GM12878 (cell line): ENCODE measurements around the gene ZNF792. TPM values are rescaled to one million over a fixed set of nuclear protein-coding genes. Genes with fewer than 3 reads are reported as not detected.

Experiments
- ATAC-seq: fragments of 200-7000 bp; cut with Tn5 transposase; 3 replicates; pipeline ENCODE4 v1.9.1; 2020; ENCODE audit warnings: mild to moderate bottlenecking, moderate library complexity
- BruUV-seq: library from RNA; stranded (reverse); fragments of 400-500 nt; replicated peaks from 2 replicates; lab custom pipeline; 2021; lab: Mats Ljungman, UMichigan
- CTCF ChIA-PET: fragments of 300-600 bp; sonication (Branson Sonifier 250); formaldehyde crosslinking; extraction: SDS; loops from one replicate; lab custom pipeline; 2021; ENCODE audit warnings: inconsistent platforms; lab: Yijun Ruan, JAX
- POLR2A ChIA-PET: fragments of 350-600 bp; formaldehyde crosslinking; extraction: SDS; loops from one replicate; lab custom pipeline; 2021; ENCODE audit warnings: inconsistent platforms; lab: Charles Lee
- RAD21 ChIA-PET: fragments of 300-600 bp; sonication (Branson Sonifier 250); formaldehyde crosslinking; loops from one replicate; lab custom pipeline; 2023; ENCODE audit warnings: antibody characterized with exemption; ENCODE audit not compliant: unreplicated experiment; lab: Charles Lee
- SMC1A ChIA-PET: fragments of 300-600 bp; sonication (Branson Sonifier 250); formaldehyde crosslinking; loops from one replicate; lab custom pipeline; 2023; ENCODE audit not compliant: unreplicated experiment, uncharacterized antibody; lab: Charles Lee
- DNase-seq: peaks from one replicate; pipeline ENCODE4 v3.0.0-alpha.2; 2011; ENCODE audit warnings: low read depth, low spot score
- FAIRE-seq: peaks from 3 replicates; lab custom pipeline; 2011; peaks lifted over from hg19 to GRCh38; lab: Jason Lieb, UNC
- H2AFZ ChIP-seq: 2 replicates; pipeline ENCODE4 v1.6.0; 2011; ENCODE audit warnings: low read depth, low read length, control low read depth; ENCODE audit not compliant: control insufficient read depth
- H3K27ac ChIP-seq: 2 replicates; pipeline ENCODE4 v1.5.1; 2011; ENCODE audit warnings: control low read depth; ENCODE audit not compliant: control insufficient read depth, insufficient read depth
- H3K27me3 ChIP-seq, 2 experiments: replicated peaks in 1 of 2; 2 replicates each; pipeline versions ENCODE4 v1.6.0 to v1.6.1; 2011; ENCODE audit warnings: low read length in 1 of 2; ENCODE audit not compliant: control insufficient read depth in 2 of 2, insufficient read depth in 2 of 2
- H3K36me3 ChIP-seq, 2 experiments: 2 replicates each; pipeline ENCODE4 v1.5.1; 2011; ENCODE audit warnings: low read length in 1 of 2; ENCODE audit not compliant: control insufficient read depth in 2 of 2, insufficient read depth in 2 of 2
- H3K4me1 ChIP-seq: 2 replicates; pipeline ENCODE4 v1.6.1; 2011; ENCODE audit warnings: mild to moderate bottlenecking, low read length, moderate library complexity, mixed read lengths; ENCODE audit not compliant: control insufficient read depth, insufficient read depth
- H3K4me2 ChIP-seq: 2 replicates; pipeline ENCODE4 v1.6.0; 2011; ENCODE audit warnings: control low read depth; ENCODE audit not compliant: control insufficient read depth, insufficient read depth
- H3K4me3 ChIP-seq: fragments of 200-600 bp; sonication (generic); 2 replicates; pipeline ENCODE4 v1.5.1; 2016
- H3K79me2 ChIP-seq: 2 replicates; pipeline ENCODE4 v1.6.0; 2011; ENCODE audit warnings: low read length; ENCODE audit not compliant: control insufficient read depth, insufficient read depth
- H3K9ac ChIP-seq: 2 replicates; pipeline ENCODE4 v1.8.0; 2011; ENCODE audit warnings: low read length, control low read depth, mixed read lengths; ENCODE audit not compliant: control insufficient read depth, insufficient read depth
- H3K9me3 ChIP-seq: replicated peaks from 3 replicates; pipeline ENCODE4 v1.5.1; 2011; ENCODE audit warnings: mild to moderate bottlenecking, low read length; ENCODE audit not compliant: control insufficient read depth, insufficient read depth
- H4K20me1 ChIP-seq: 2 replicates; pipeline ENCODE4 v1.6.0; 2011; ENCODE audit not compliant: control insufficient read depth, insufficient read depth
- HDAC2 ChIP-seq: fragments of 200-600 bp; sonication (generic); IDR thresholded peaks from 2 replicates; pipeline ENCODE4 v1.6.1; 2017
- ZNF384 ChIP-seq: IDR thresholded peaks from 2 replicates; pipeline ENCODE4 v1.6.1; 2012; ENCODE audit warnings: low read depth, mild to moderate bottlenecking, low read length, improper control_type of control experiment, borderline replicate concordance
- WGBS: methylation state at CpG from one replicate; pipeline ENCODE4 v1.1.6; 2016; ENCODE audit warnings: low lambda C conversion rate; ENCODE audit not compliant: insufficient replicate concordance, insufficient coverage; ENCODE audit errors: missing lambda C conversion rate; 5-methylcytosine and 5-hydroxymethylcytosine counted together
- in situ Hi-C: fragments of 300-500 bp; cut with MboI; formaldehyde crosslinking; loops from 9 replicates; pipeline ENCODE4 v1.14.3; 2018; ENCODE audit warnings: mixed read lengths
- intact Hi-C: fragments of 100-400 bp; cut with micrococcal nuclease; formaldehyde crosslinking; loops from one replicate; pipeline ENCODE4 v1.14.2; 2022; ENCODE audit not compliant: unreplicated experiment
- polyA plus RNA-seq, 11 experiments: library from polyadenylated mRNA; depleted of rRNA in 4 of 11; unstranded in 6 of 11; stranded (reverse) in 5 of 11; fragments of >200 nt; fragmentation: Nextera tagmentation in 4 of 11; fragmentation: Illumina TruSeq in 1 of 11; extraction: Ambion mirVana in 4 of 11; extraction: Trizol in 1 of 11; gene quantifications; 1 replicate in 1 of 11; 2 replicates in 10 of 11; pipeline versions ENCODE4 v1.2.1 to v1.2.3, GENCODE V29; 2011 to 2016; ENCODE audit warnings: inconsistent platforms in 2 of 11, missing spikeins in 2 of 11, low read depth in 1 of 11
- total RNA-seq, 4 experiments: library from RNA; depleted of rRNA in 3 of 4; stranded (reverse); fragments of >200 nt in 3 of 4; fragmentation: Illumina TruSeq in 1 of 4; extraction: Trizol in 1 of 4; gene quantifications; 2 replicates each; pipeline versions ENCODE4 v1.2.1 to v1.2.3, GENCODE V29; 2013 to 2021
- TF ChIP-seq, protein P1 (sequence below): IDR thresholded peaks from 2 replicates; pipeline ENCODE4 v1.6.1; 2011; ENCODE audit warnings: borderline replicate concordance, low read depth, mild to moderate bottlenecking, moderate library complexity, mixed read lengths, low read length; ENCODE audit not compliant: insufficient read depth; ENCODE audit errors: extremely low read length

Gene ZNF792
- total and polyA plus RNA-seq, 10 of the 15 experiments (the other 5 are each of a cell fraction or from before 2014, with no cell fraction given) = 0.53 to 4.8 (median 1.3) TPM

DNA sequence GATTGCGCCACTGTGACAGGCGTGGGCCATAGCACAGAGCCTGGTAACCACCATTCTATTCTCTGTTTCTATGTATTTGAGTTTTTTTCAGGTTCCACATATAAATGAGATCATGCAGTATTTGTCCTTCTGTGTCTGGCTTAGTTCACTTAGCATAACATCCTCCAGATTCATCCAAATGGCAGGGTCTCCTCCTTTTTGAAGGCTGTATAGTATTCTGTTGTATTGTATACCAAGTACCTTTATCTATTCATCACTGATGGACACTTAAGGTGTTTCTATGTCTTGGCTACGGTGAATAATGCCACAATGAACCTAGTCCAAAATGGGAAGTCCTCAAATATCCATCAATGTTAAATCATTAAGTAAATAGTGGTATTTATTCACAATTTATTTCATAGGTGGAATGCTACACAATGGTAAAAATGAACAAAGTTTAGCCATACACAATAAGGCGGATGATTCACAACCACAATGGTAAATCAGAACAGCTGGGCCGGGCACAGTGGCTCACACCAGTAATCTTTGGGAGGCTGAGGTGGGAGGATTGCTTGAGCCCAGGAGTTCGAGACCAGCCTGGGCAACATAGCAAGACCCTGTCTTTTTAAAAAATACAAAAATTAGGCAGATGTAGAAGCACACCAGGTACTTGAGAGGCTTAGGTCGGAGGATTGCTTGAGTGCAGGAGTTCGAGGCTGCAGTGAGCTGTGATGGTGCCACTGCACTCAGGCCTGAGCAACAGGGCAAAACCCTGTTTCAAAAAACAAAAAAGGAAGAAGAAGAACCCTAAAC, 27.7 kb upstream of the ZNF792 start:
- POLR2A ChIA-PET = interaction anchor here (1.3 to 3.1 kb wide), 2 partner anchors 9 to 20 kb away, joined by 3 to 38 read pairs; partner anchors contain the start of gene GRAMD1A
- no TSS peak for BruUV-seq
- in situ Hi-C loops = no loop called here
- H3K9me3 ChIP-seq = no peaks in the 10 kb centered on the region; the same call in 2 of the 3 replicates
- DNase-seq (no peak), FAIRE-seq (no peak)
- H3K27me3 ChIP-seq = no peaks in the 10 kb centered on the region
- H4K20me1 ChIP-seq = no peaks in the 10 kb centered on the region
- TF ChIP-seq HDAC2 = no peak
- TF ChIP-seq ZNF384 = no peak
- TF ChIP-seq, protein P1, sequence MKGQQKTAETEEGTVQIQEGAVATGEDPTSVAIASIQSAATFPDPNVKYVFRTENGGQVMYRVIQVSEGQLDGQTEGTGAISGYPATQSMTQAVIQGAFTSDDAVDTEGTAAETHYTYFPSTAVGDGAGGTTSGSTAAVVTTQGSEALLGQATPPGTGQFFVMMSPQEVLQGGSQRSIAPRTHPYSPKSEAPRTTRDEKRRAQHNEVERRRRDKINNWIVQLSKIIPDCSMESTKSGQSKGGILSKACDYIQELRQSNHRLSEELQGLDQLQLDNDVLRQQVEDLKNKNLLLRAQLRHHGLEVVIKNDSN = no peak
- TF ChIP-seq, all 136 proteins: peak for 0
- no peak for ATAC-seq
- no peak overlapping the region for H3K4me3 ChIP-seq
- H3K4me1 ChIP-seq = peaks cover 4% of the 10 kb centered on the region; the same call in 1 of the 2 replicates
- 80% methylated on average over 8 of the region's 8 CpGs for WGBS
- no peaks in the 10 kb centered on the region for H3K36me3 ChIP-seq
- no peak overlapping the region for H3K4me2 ChIP-seq
- ChIA-PET SMC1A (interaction anchor here (0.7 to 1.4 kb wide), 2 partner anchors 12 to 18 kb away, joined by 3 read pairs; no protein-coding TSS in a partner anchor), CTCF (interaction anchor here (2.0 to 4.6 kb wide), 2 partner anchors 10 to 19 kb away, joined by 6 to 26 read pairs; no protein-coding TSS in a partner anchor), RAD21 (interaction anchor here (1.7 to 3.4 kb wide), 2 partner anchors 8 to 12 kb away, joined by 3 to 33 read pairs; partner anchors contain the start of gene GRAMD1A)
- no peak overlapping the region for H3K27ac ChIP-seq
- H3K9ac ChIP-seq = no peak overlapping the region
- H2AFZ ChIP-seq = no peak overlapping the region
- H3K79me2 ChIP-seq = no peaks in the 10 kb centered on the region
- intact Hi-C loops = no loop called here
